ENCODE results near the gene PBLD. TPM values are rescaled to one million over a fixed set of nuclear protein-coding genes. Genes with fewer than 3 reads are reported as not detected.

The PBLD gene
- total RNA-seq, 1 donor from 2014 or later: 10.6 TPM

DNA sequence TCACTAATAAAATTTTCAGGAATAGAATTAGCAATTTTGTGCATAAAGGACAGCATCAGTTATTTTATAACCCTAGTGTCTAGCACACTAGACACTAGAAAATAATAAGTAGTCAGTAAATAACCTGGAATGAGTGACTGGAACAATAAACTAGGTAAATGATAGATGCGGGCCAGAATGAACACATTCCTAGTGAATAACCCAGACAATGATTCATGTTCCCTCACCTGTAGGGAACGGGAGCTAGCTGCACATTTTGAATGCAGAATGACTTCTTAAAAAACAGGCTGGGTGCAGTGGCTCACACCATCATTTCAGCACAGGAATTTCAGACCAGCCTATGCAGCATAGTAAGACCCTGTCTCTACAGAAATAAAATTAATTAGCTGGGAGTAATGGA, 97.6 kb downstream of the PBLD start:
- peak; percentile 35 for DNase-seq (ENCODE audit: low read depth)

DNA sequence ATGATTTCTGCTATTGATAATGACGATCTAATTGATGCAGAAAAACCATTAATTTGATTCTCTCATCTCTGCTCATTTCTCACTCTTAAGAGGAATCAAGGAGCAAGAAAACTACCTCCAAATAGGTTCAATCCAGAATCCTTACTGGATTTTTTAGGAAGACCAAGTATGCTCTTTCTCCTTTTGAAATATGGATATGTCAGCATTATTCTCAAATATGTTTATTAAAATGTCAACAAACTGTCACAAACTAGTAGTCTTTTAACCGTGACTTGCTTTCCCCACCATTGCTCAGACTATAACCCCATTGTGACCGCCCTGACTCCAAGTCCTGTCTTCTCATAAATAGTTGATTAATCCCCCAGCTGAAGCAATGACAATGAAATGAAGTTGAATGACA, 99.7 kb downstream of the PBLD start:
- no peak for DNase-seq (ENCODE audit: low read depth)

Other genes with a start within 250 kb of the PBLD start
- 0.17 TPM in 1 of 2 replicates, not detected in the other for gene MYPN, start 223.4 kb downstream of the PBLD start, total RNA-seq
- 0.05 TPM in 1 of 2 replicates, not detected in the other for gene ATOH7, start 100.8 kb downstream of the PBLD start, total RNA-seq
- 10.1 and 63.4 TPM in 2 replicates for gene HNRNPH3, start 864 bp downstream of the PBLD start, total RNA-seq
- 19.8 and 24.6 TPM in 2 replicates for gene RUFY2, start 74.3 kb upstream of the PBLD start, total RNA-seq
- gene DNA2, start 139.0 kb upstream of the PBLD start, total RNA-seq: 8.8 and 11.5 TPM in 2 replicates
- gene SLC25A16, start 194.6 kb upstream of the PBLD start, total RNA-seq: 33.3 and 37.5 TPM in 2 replicates
- gene TET1, start 227.4 kb upstream of the PBLD start, total RNA-seq: 0.35 and 3.1 TPM in 2 replicates